Osteocyte (in vitro differentiated cells): ENCODE results near the gene FHIT. TPM values are rescaled to one million over a fixed set of nuclear protein-coding genes. Genes with fewer than 3 reads are reported as not detected.

Experiments
- DNase-seq: peaks from one replicate; pipeline ENCODE4 v3.0.0; 2021; ENCODE audit warnings: mixed read lengths; ENCODE audit not compliant: unreplicated experiment; ENCODE audit errors: extremely low spot score
- H3K27ac Mint-ChIP-seq: one replicate; pipeline ENCODE4 v1.8.0; 2021; ENCODE audit warnings: mild to moderate bottlenecking, mixed read lengths; ENCODE audit not compliant: unreplicated experiment
- H3K27me3 Mint-ChIP-seq: one replicate; pipeline ENCODE4 v1.8.0; 2021; ENCODE audit warnings: mixed read lengths; ENCODE audit not compliant: unreplicated experiment
- H3K36me3 Mint-ChIP-seq: one replicate; pipeline ENCODE4 v1.8.0; 2021; ENCODE audit warnings: mixed read lengths; ENCODE audit not compliant: unreplicated experiment
- H3K4me1 Mint-ChIP-seq: one replicate; pipeline ENCODE4 v1.8.0; 2021; ENCODE audit warnings: mixed read lengths; ENCODE audit not compliant: unreplicated experiment
- H3K4me3 Mint-ChIP-seq: one replicate; pipeline ENCODE4 v1.8.0; 2021; ENCODE audit warnings: mild to moderate bottlenecking, moderate library complexity, mixed read lengths; ENCODE audit not compliant: unreplicated experiment
- H3K9me3 Mint-ChIP-seq: one replicate; pipeline ENCODE4 v1.8.0; 2021; ENCODE audit warnings: mixed read lengths; ENCODE audit not compliant: unreplicated experiment
- total RNA-seq: library from RNA; stranded (reverse); gene quantifications from 2 replicates; pipeline ENCODE4 v1.2.1, GENCODE V29; 2021
- TF ChIP-seq, protein P1 (sequence below): fragments of 200-600 bp; sonication (generic); IDR thresholded peaks from 2 replicates; pipeline ENCODE4 v1.5.0; 2021; ENCODE audit warnings: antibody characterized with exemption, mild to moderate bottlenecking, moderate library complexity

Gene FHIT
- total RNA-seq, 1 donor from 2014 or later = 2.3 TPM

GRCh38 chr3:60746043-60746638, 505.1 kb downstream of the FHIT start:
- Mint-ChIP-seq H3K36me3 (peaks cover 7% of the 10 kb centered on the region), H3K27ac (no peak overlapping the region), H3K27me3 (peaks cover 2% of the 10 kb centered on the region), H3K4me1 (peaks cover 37% of the 10 kb centered on the region), H3K4me3 (no peak overlapping the region), H3K9me3 (peaks cover 12% of the 10 kb centered on the region)
- TF ChIP-seq, protein P1, sequence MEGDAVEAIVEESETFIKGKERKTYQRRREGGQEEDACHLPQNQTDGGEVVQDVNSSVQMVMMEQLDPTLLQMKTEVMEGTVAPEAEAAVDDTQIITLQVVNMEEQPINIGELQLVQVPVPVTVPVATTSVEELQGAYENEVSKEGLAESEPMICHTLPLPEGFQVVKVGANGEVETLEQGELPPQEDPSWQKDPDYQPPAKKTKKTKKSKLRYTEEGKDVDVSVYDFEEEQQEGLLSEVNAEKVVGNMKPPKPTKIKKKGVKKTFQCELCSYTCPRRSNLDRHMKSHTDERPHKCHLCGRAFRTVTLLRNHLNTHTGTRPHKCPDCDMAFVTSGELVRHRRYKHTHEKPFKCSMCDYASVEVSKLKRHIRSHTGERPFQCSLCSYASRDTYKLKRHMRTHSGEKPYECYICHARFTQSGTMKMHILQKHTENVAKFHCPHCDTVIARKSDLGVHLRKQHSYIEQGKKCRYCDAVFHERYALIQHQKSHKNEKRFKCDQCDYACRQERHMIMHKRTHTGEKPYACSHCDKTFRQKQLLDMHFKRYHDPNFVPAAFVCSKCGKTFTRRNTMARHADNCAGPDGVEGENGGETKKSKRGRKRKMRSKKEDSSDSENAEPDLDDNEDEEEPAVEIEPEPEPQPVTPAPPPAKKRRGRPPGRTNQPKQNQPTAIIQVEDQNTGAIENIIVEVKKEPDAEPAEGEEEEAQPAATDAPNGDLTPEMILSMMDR = no peak
- DNase-seq = no peak

DNA sequence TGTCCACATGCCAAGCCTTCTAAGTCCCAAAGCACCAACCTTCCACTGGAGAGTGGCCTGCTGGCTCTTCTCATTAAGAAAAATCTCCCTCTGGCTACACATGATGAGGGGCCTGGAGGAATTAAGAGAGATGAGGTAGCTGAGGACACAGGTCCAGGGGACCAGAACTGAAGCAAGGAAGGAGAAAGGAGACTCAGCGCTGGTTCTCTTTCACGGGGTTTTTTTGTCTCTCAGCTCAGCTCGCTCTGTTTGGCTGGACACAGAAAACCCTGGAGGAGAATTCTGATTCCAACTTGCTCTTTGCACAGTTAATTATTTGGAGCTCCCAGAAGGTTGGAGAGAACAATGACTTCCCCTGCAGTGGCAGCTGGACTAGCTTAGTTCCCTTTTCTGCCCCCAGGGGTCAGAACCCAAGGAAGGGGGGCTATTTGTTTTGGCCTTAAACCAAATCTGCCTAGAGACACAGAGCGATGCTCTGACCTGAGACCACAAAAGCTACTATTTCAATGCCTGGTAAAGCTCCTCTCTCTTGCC, 507.6 kb downstream of the FHIT start:
- TF ChIP-seq, protein P1 = peak; percentile 29
- no peaks in the 10 kb centered on the region for H3K36me3 Mint-ChIP-seq
- peaks cover 37% of the 10 kb centered on the region for H3K4me1 Mint-ChIP-seq
- peaks cover 2% of the 10 kb centered on the region for H3K27me3 Mint-ChIP-seq
- H3K4me3 Mint-ChIP-seq = no peak overlapping the region
- H3K27ac Mint-ChIP-seq = peak overlapping the region; percentile 84
- DNase-seq = no peak
- H3K9me3 Mint-ChIP-seq = no peaks in the 10 kb centered on the region

DNA sequence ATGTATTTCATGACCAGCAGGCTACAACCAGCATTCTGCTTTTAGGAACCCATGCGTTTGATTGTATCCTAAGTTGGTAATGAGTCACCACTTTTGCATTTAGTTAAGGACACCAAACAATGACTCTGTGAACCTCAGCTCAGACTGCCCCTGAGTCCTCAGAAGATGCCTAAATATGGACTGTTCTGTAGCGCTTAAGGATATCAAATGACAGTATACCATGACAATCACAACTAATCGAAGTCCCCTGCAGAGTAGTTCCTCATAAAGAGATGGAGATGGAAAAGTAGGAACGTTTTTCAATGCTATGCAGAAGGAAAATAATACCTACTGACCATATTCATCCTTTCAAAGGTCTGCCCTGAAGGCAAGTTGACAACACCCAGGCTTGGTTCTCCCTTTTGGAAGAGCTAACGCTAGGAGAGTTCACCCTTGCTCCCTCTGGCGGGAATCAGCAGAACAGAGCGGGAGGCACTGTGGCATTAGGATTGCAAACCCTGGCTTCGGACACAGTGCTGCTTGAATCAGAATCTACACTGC, 508.6 kb downstream of the FHIT start:
- Mint-ChIP-seq H3K27me3 (no peaks in the 10 kb centered on the region), H3K27ac (peak overlapping the region; percentile 61), H3K36me3 (no peaks in the 10 kb centered on the region), H3K4me1 (peaks cover 37% of the 10 kb centered on the region), H3K4me3 (no peak overlapping the region), H3K9me3 (no peaks in the 10 kb centered on the region)
- no peak for DNase-seq
- TF ChIP-seq, protein P1 = peak; percentile 76

- peaks cover 16% of the 10 kb centered on the region for H3K4me1 Mint-ChIP-seq
- H3K4me3 Mint-ChIP-seq = no peak overlapping the region
- no peaks in the 10 kb centered on the region for H3K9me3 Mint-ChIP-seq
- TF ChIP-seq, protein P1 = no peak
- H3K27ac Mint-ChIP-seq = no peak overlapping the region
- no peak for DNase-seq
- no peaks in the 10 kb centered on the region for H3K36me3 Mint-ChIP-seq
- H3K27me3 Mint-ChIP-seq = no peaks in the 10 kb centered on the region
Measured at GRCh38 chr3:60737633-60738399, 513.4 kb downstream of the FHIT start.

- Mint-ChIP-seq H3K9me3 (no peaks in the 10 kb centered on the region), H3K36me3 (no peaks in the 10 kb centered on the region), H3K27ac (no peak overlapping the region), H3K4me1 (no peaks in the 10 kb centered on the region), H3K4me3 (no peak overlapping the region), H3K27me3 (no peaks in the 10 kb centered on the region)
- TF ChIP-seq, protein P1 = no peak
- no peak for DNase-seq
Measured at GRCh38 chr3:60730371-60730770, 520.9 kb downstream of the FHIT start.
